MG63 (cell line): Measurements from ENCODE around the gene BOC. TPM values are rescaled to one million over a fixed set of nuclear protein-coding genes. Genes with fewer than 3 reads are reported as not detected.

ENCODE experiments used
- DNase-seq: peaks from one replicate; pipeline ENCODE4 v3.0.0-alpha.2; 2020
- H3K27me3 ChIP-seq: fragments of 250-450 bp; sonication (Bioruptor Pico); 2 replicates; pipeline ENCODE4 v1.5.1; 2020; ENCODE audit warnings: mild to moderate bottlenecking, moderate library complexity
- H3K36me3 ChIP-seq: fragments of 250-450 bp; sonication (Bioruptor Pico); 2 replicates; pipeline ENCODE4 v1.5.1; 2020; ENCODE audit warnings: mild to moderate bottlenecking, moderate library complexity
- H3K4me3 ChIP-seq: fragments of 250-450 bp; sonication (Bioruptor Pico); 2 replicates; pipeline ENCODE4 v1.5.1; 2020; ENCODE audit warnings: mild to moderate bottlenecking, moderate library complexity
- H3K9me3 ChIP-seq: fragments of 250-450 bp; sonication (Bioruptor Pico); 2 replicates; pipeline ENCODE4 v1.5.1; 2020; ENCODE audit warnings: mild to moderate bottlenecking, moderate library complexity
- total RNA-seq: library from RNA; depleted of rRNA; stranded (reverse); fragments of >200 nt; shearing (Covaris generic); gene quantifications from 2 replicates; pipeline ENCODE4 v1.2.3, GENCODE V29; 2014; ENCODE audit warnings: low replicate concordance

The BOC gene
- total RNA-seq, 1 experiment from 2014 or later = 1.4 TPM

- no peak overlapping the region for H3K4me3 ChIP-seq
- H3K36me3 ChIP-seq = no peaks in the 10 kb centered on the region
- no peaks in the 10 kb centered on the region for H3K9me3 ChIP-seq
- no peak for DNase-seq
- H3K27me3 ChIP-seq = no peaks in the 10 kb centered on the region
Observed at GRCh38 chr3:113283306-113283705, 71.9 kb downstream of the BOC start.

GRCh38 chr3:113284453-113285050, 73.2 kb downstream of the BOC start:
- DNase-seq = no peak
- no peaks in the 10 kb centered on the region for H3K36me3 ChIP-seq
- no peak overlapping the region for H3K4me3 ChIP-seq
- H3K27me3 ChIP-seq = no peaks in the 10 kb centered on the region
- H3K9me3 ChIP-seq = no peaks in the 10 kb centered on the region

GRCh38 chr3:113285226-113285625, 73.9 kb downstream of the BOC start:
- DNase-seq = no peak
- no peak overlapping the region for H3K4me3 ChIP-seq

GRCh38 chr3:113285741-113286140, 74.4 kb downstream of the BOC start:
- Histone ChIP-seq H3K4me3 (no peak overlapping the region), H3K36me3 (no peaks in the 10 kb centered on the region), H3K9me3 (no peaks in the 10 kb centered on the region), H3K27me3 (no peaks in the 10 kb centered on the region)
- no peak for DNase-seq

More at GRCh38 chr3:113285226-113285625, 73.9 kb downstream of the BOC start:
- H3K36me3 ChIP-seq = no peaks in the 10 kb centered on the region
- H3K9me3 ChIP-seq = no peaks in the 10 kb centered on the region
- no peaks in the 10 kb centered on the region for H3K27me3 ChIP-seq

- no peaks in the 10 kb centered on the region for H3K27me3 ChIP-seq
- no peaks in the 10 kb centered on the region for H3K36me3 ChIP-seq
- no peaks in the 10 kb centered on the region for H3K9me3 ChIP-seq
- no peak for DNase-seq
- H3K4me3 ChIP-seq = no peak overlapping the region
Observed at GRCh38 chr3:113286524-113286923, 75.2 kb downstream of the BOC start.

- no peaks in the 10 kb centered on the region for H3K27me3 ChIP-seq
- peak; percentile 80 for DNase-seq
- H3K36me3 ChIP-seq = no peaks in the 10 kb centered on the region
- H3K4me3 ChIP-seq = no peak overlapping the region
- H3K9me3 ChIP-seq = no peaks in the 10 kb centered on the region
Observed at GRCh38 chr3:113287111-113287802, 75.9 kb downstream of the BOC start.

- DNase-seq = peak; percentile 26
- Histone ChIP-seq H3K27me3 (no peaks in the 10 kb centered on the region), H3K9me3 (no peaks in the 10 kb centered on the region)
Observed at GRCh38 chr3:113287803-113288648, 76.7 kb downstream of the BOC start.

GRCh38 chr3:113288881-113289280, 77.5 kb downstream of the BOC start:
- Histone ChIP-seq H3K9me3 (no peaks in the 10 kb centered on the region), H3K36me3 (no peaks in the 10 kb centered on the region), H3K4me3 (no peak overlapping the region), H3K27me3 (no peaks in the 10 kb centered on the region)
- peak; percentile 27 for DNase-seq

More at GRCh38 chr3:113287803-113288648, 76.7 kb downstream of the BOC start:
- Histone ChIP-seq H3K4me3 (no peak overlapping the region), H3K36me3 (no peaks in the 10 kb centered on the region)

- Histone ChIP-seq H3K4me3 (no peak overlapping the region), H3K36me3 (no peaks in the 10 kb centered on the region), H3K9me3 (no peaks in the 10 kb centered on the region), H3K27me3 (no peaks in the 10 kb centered on the region)
- no peak for DNase-seq
Observed at GRCh38 chr3:113291572-113291971, 80.2 kb downstream of the BOC start.

GRCh38 chr3:113292933-113293332, 81.6 kb downstream of the BOC start:
- Histone ChIP-seq H3K36me3 (no peaks in the 10 kb centered on the region), H3K4me3 (no peak overlapping the region), H3K9me3 (no peaks in the 10 kb centered on the region), H3K27me3 (no peaks in the 10 kb centered on the region)
- DNase-seq = no peak

GRCh38 chr3:113293348-113293747, 82.0 kb downstream of the BOC start:
- Histone ChIP-seq H3K4me3 (no peak overlapping the region), H3K27me3 (no peaks in the 10 kb centered on the region)

GRCh38 chr3:113295463-113295862, 84.1 kb downstream of the BOC start:
- no peak for DNase-seq
- no peaks in the 10 kb centered on the region for H3K9me3 ChIP-seq
- H3K4me3 ChIP-seq = no peak overlapping the region
- H3K27me3 ChIP-seq = no peaks in the 10 kb centered on the region
- H3K36me3 ChIP-seq = no peaks in the 10 kb centered on the region

More at GRCh38 chr3:113293348-113293747, 82.0 kb downstream of the BOC start:
- Histone ChIP-seq H3K9me3 (no peaks in the 10 kb centered on the region), H3K36me3 (no peaks in the 10 kb centered on the region)
- no peak for DNase-seq

- no peaks in the 10 kb centered on the region for H3K36me3 ChIP-seq
- no peaks in the 10 kb centered on the region for H3K9me3 ChIP-seq
- no peak overlapping the region for H3K4me3 ChIP-seq
- H3K27me3 ChIP-seq = no peaks in the 10 kb centered on the region
- no peak for DNase-seq
Observed at GRCh38 chr3:113297287-113297686, 85.9 kb downstream of the BOC start.

- Histone ChIP-seq H3K9me3 (no peaks in the 10 kb centered on the region), H3K27me3 (no peaks in the 10 kb centered on the region), H3K36me3 (no peaks in the 10 kb centered on the region), H3K4me3 (no peak overlapping the region)
- no peak for DNase-seq
Observed at GRCh38 chr3:113297841-113298240, 86.5 kb downstream of the BOC start.

GRCh38 chr3:113300596-113300995, 89.2 kb downstream of the BOC start:
- no peak for DNase-seq
- no peaks in the 10 kb centered on the region for H3K9me3 ChIP-seq
- no peaks in the 10 kb centered on the region for H3K36me3 ChIP-seq
- no peak overlapping the region for H3K4me3 ChIP-seq
- no peaks in the 10 kb centered on the region for H3K27me3 ChIP-seq

- Histone ChIP-seq H3K4me3 (no peak overlapping the region), H3K27me3 (no peaks in the 10 kb centered on the region), H3K36me3 (no peaks in the 10 kb centered on the region; the same call in 1 of the 2 replicates), H3K9me3 (no peaks in the 10 kb centered on the region)
- no peak for DNase-seq
Observed at GRCh38 chr3:113304102-113304501, 92.7 kb downstream of the BOC start.

GRCh38 chr3:113304856-113305540, 93.6 kb downstream of the BOC start:
- no peaks in the 10 kb centered on the region for H3K9me3 ChIP-seq
- DNase-seq = no peak
- H3K27me3 ChIP-seq = no peaks in the 10 kb centered on the region
- H3K36me3 ChIP-seq = no peaks in the 10 kb centered on the region; the same call in 1 of the 2 replicates
- no peak overlapping the region for H3K4me3 ChIP-seq
